Endothelial cell of umbilical vein (primary cell): Measurements from ENCODE around the gene PRKCB. TPM values are rescaled to one million over a fixed set of nuclear protein-coding genes. Genes with fewer than 3 reads are reported as not detected.

Experiments
- BruUV-seq: library from RNA; stranded (reverse); fragments of 400-500 nt; replicated peaks from 2 replicates; lab custom pipeline; 2021; lab: Mats Ljungman, UMichigan
- CTCF ChIA-PET: fragments of 300-600, 350-600 bp; sonication (Branson Sonifier 250); formaldehyde crosslinking; loops from one replicate; lab custom pipeline; 2021; ENCODE audit warnings: antibody characterized with exemption, inconsistent platforms; lab: Charles Lee
- POLR2A ChIA-PET: fragments of 300-600, 350-600 bp; sonication (Branson Sonifier 250); formaldehyde crosslinking; loops from one replicate; lab custom pipeline; 2021; ENCODE audit warnings: antibody characterized with exemption, inconsistent platforms; lab: Charles Lee
- DNase-seq: peaks from one replicate; pipeline ENCODE4 v3.0.0-alpha.2; 2011; ENCODE audit warnings: low read depth, low spot score
- FAIRE-seq: peaks from 2 replicates; lab custom pipeline; 2011; peaks lifted over from hg19 to GRCh38; lab: Jason Lieb, UNC
- H2AFZ ChIP-seq: 2 replicates; pipeline ENCODE4 v1.6.0; 2012; ENCODE audit warnings: low read depth, low read length, control low read depth, inconsistent platforms
- H3K27ac ChIP-seq: 2 replicates; pipeline ENCODE4 v1.5.1; 2011; ENCODE audit warnings: low read depth, mild to moderate bottlenecking, control low read depth, low read length, moderate library complexity; ENCODE audit not compliant: insufficient read depth
- H3K27me3 ChIP-seq, 2 experiments: 2 replicates each; pipeline versions ENCODE4 v1.6.0 to v1.6.1; 2011; ENCODE audit warnings: low read length in 2 of 2, mixed read lengths in 1 of 2; ENCODE audit not compliant: control insufficient read depth in 2 of 2, insufficient read depth in 2 of 2
- H3K36me3 ChIP-seq, 2 experiments: 2 replicates in 1 of 2; 3 replicates in 1 of 2; pipeline ENCODE4 v1.5.1; 2011; ENCODE audit warnings: low read length in 2 of 2, mild to moderate bottlenecking in 1 of 2, moderate library complexity in 1 of 2; ENCODE audit not compliant: control insufficient read depth in 2 of 2, insufficient read depth in 2 of 2; ENCODE audit errors: extremely low read depth in 1 of 2
- H3K4me1 ChIP-seq: 3 replicates; pipeline ENCODE4 v1.5.1; 2011; ENCODE audit warnings: mild to moderate bottlenecking, low read length; ENCODE audit not compliant: control insufficient read depth, insufficient read depth; ENCODE audit errors: extremely low read depth
- H3K4me2 ChIP-seq: 2 replicates; pipeline ENCODE4 v1.6.1; 2011; ENCODE audit warnings: low read length, control low read depth, mixed read lengths; ENCODE audit not compliant: insufficient read depth
- H3K4me3 ChIP-seq, 3 experiments: fragments of 200-600 bp in 1 of 3; sonication (generic), shearing (Covaris generic) in 1 of 3; replicated peaks in 1 of 3; 2 replicates each; pipeline ENCODE4 v1.5.1; 2011 to 2016; ENCODE audit warnings: control low read depth in 3 of 3, low read length in 3 of 3, mild to moderate bottlenecking in 2 of 3, inconsistent platforms in 1 of 3, low read depth in 1 of 3, moderate library complexity in 1 of 3; ENCODE audit not compliant: insufficient read depth in 1 of 3
- H3K79me2 ChIP-seq: 2 replicates; pipeline ENCODE4 v1.6.0; 2012; ENCODE audit warnings: low read length, inconsistent platforms; ENCODE audit not compliant: control insufficient read depth, insufficient read depth
- H3K9ac ChIP-seq: replicated peaks from 2 replicates; pipeline ENCODE3; 2011; ENCODE audit warnings: low read length, control low read depth; ENCODE audit not compliant: insufficient read depth; ENCODE audit errors: extremely low read depth
- H3K9me1 ChIP-seq: replicated peaks from 3 replicates; pipeline ENCODE4 v1.6.0; 2011; ENCODE audit warnings: mild to moderate bottlenecking, low read length; ENCODE audit not compliant: control insufficient read depth, insufficient read depth; ENCODE audit errors: extremely low read depth
- H3K9me3 ChIP-seq: replicated peaks from 2 replicates; pipeline ENCODE4 v1.5.1; 2012; ENCODE audit warnings: low read length, inconsistent platforms; ENCODE audit not compliant: control insufficient read depth, insufficient read depth
- H4K20me1 ChIP-seq: replicated peaks from 2 replicates; pipeline ENCODE3; 2011; ENCODE audit warnings: mild to moderate bottlenecking, low read length; ENCODE audit not compliant: control insufficient read depth, insufficient read depth; ENCODE audit errors: extremely low read depth
- CTCF ChIP-seq, 2 donors: IDR thresholded peaks; 1 replicate in 1 of 2; 2 replicates in 1 of 2; pipeline ENCODE4 v1.5.1; 2011; ENCODE audit warnings: low read length in 2 of 2, mild to moderate bottlenecking in 2 of 2, moderate library complexity in 2 of 2, control low read depth in 1 of 2, inconsistent platforms in 1 of 2, low read depth in 1 of 2; ENCODE audit not compliant: insufficient read depth in 1 of 2; ENCODE audit errors: extremely low read depth in 1 of 2
- EZH2 ChIP-seq: IDR thresholded peaks from 2 replicates; pipeline ENCODE4 v1.6.1; 2012; ENCODE audit warnings: borderline replicate concordance, low read depth, mild to moderate bottlenecking, moderate library complexity, low read length, inconsistent platforms; ENCODE audit not compliant: severe bottlenecking
- FOS ChIP-seq: IDR thresholded peaks from 2 replicates; pipeline ENCODE4 v1.6.1; 2011; ENCODE audit warnings: mild to moderate bottlenecking, low read length, moderate library complexity, borderline replicate concordance; ENCODE audit not compliant: insufficient read depth
- JUN ChIP-seq: IDR thresholded peaks from 2 replicates; pipeline ENCODE4 v1.6.1; 2011; ENCODE audit warnings: borderline replicate concordance, low read depth; ENCODE audit not compliant: insufficient read length, insufficient read depth
- MAX ChIP-seq: IDR thresholded peaks from 2 replicates; pipeline ENCODE4 v1.6.1; 2011; ENCODE audit not compliant: insufficient read depth, insufficient read length
- MYC ChIP-seq: IDR thresholded peaks from one replicate; pipeline ENCODE4 v1.6.1; 2011; ENCODE audit warnings: mild to moderate bottlenecking, low read depth, low read length
- POLR2A ChIP-seq: IDR thresholded peaks from 2 replicates; pipeline ENCODE4 v1.6.1; 2012; ENCODE audit warnings: low read depth, mild to moderate bottlenecking, control low read depth, low read length
- POLR2AphosphoS5 ChIP-seq: IDR thresholded peaks from 2 replicates; pipeline ENCODE4 v1.6.1; 2012; ENCODE audit warnings: low read depth, mild to moderate bottlenecking, control low read depth, low read length, moderate library complexity; ENCODE audit not compliant: insufficient read depth
- dilution Hi-C: fragments of 300-500 bp; cut with MboI; formaldehyde crosslinking; loops from one replicate; pipeline ENCODE4 v1.15.0; 2019; ENCODE audit warnings: low sequenced_read_pairs; ENCODE audit not compliant: extremely low pct_ligation_motif_present
- intact Hi-C: fragments of 100-400 bp; cut with micrococcal nuclease; formaldehyde crosslinking; loops from one replicate; pipeline ENCODE4 v1.10.0; 2022
- polyA plus RNA-seq, 4 experiments: library from polyadenylated mRNA; depleted of rRNA in 3 of 4; stranded (reverse) in 3 of 4; unstranded in 1 of 4; fragments of >200 nt; gene quantifications; 2 replicates each; pipeline versions ENCODE4 v1.2.1 to v1.2.3, GENCODE V29; 2011 to 2012; ENCODE audit warnings: missing spikeins in 1 of 4
- total RNA-seq: library from RNA; stranded (reverse); gene quantifications from 2 replicates; pipeline ENCODE4 v1.2.3, GENCODE V29; 2021

Gene PRKCB
- total and polyA plus RNA-seq, 2 donors (not counting 3 experiments of a cell fraction or from before 2014, with no cell fraction given) = 0.01 TPM; not detected in 1

DNA sequence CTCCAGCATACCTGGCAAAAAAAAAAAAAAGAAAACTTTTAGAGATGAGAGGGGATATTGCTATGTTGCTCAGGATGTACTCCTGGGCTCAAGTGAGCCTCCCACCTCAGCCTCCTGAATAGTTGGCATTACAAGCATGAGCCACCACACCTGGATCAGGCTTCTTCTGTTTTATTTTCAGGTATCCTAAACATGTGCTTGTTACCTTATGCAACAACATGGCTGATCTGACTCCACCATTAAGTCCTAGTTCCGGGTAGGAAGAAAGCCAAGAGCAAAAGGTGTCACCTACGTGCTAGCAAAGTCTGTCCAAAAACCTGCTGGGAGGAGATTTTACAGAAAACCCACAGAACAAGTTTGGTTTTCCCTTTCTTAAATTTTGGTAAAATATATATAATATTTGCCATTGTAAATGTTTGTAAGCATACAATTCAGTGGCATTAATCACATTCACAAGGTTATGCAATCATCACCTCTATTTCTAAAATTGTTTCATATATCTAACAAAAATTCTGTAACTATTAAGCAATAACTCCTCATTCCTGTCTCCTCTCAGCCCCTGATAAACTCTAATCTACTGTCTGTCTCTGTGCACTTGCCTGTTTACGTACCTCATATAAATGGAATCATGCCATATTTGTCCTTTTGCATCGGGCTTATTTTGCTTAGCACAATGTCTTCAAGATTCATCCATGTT lies 411.3 kb downstream of the PRKCB start:
- dilution Hi-C loops (loop anchor here (25.0 kb wide), 1 partner anchor 160 kb away; no protein-coding TSS in a partner anchor), intact Hi-C loops (no loop called here)
- H3K4me1 ChIP-seq = no peaks in the 10 kb centered on the region
- no peak overlapping the region for H3K9ac ChIP-seq
- no peaks in the 10 kb centered on the region for H4K20me1 ChIP-seq
- no peaks in the 10 kb centered on the region for H3K79me2 ChIP-seq
- no TSS peak for BruUV-seq
- TF ChIP-seq MYC (no peak), JUN (no peak), FOS (no peak), POLR2AphosphoS5 (no peak), POLR2A (no peak), MAX (no peak)
- H3K9me3 ChIP-seq = no peaks in the 10 kb centered on the region
- DNase-seq = no peak
- no peak overlapping the region for H3K4me2 ChIP-seq
- ChIA-PET POLR2A (no interaction called here), CTCF (interaction anchor here (1.8 kb wide), 1 partner anchor 176 kb away, joined by 6 read pairs; no protein-coding TSS in a partner anchor)
- H3K36me3 ChIP-seq = no peaks in the 10 kb centered on the region
- no peak overlapping the region for H3K4me3 ChIP-seq
- no peak overlapping the region for H2AFZ ChIP-seq
- no peaks in the 10 kb centered on the region for H3K9me1 ChIP-seq
- FAIRE-seq = no peak
- no peaks in the 10 kb centered on the region for H3K27me3 ChIP-seq
- no peak overlapping the region for H3K27ac ChIP-seq

- Histone ChIP-seq H3K36me3 (no peaks in the 10 kb centered on the region), H3K79me2 (no peaks in the 10 kb centered on the region), H3K9me3 (no peaks in the 10 kb centered on the region), H3K9ac (no peak overlapping the region), H3K4me1 (no peaks in the 10 kb centered on the region), H3K9me1 (no peaks in the 10 kb centered on the region), H3K27ac (no peak overlapping the region), H4K20me1 (no peaks in the 10 kb centered on the region), H3K27me3 (no peaks in the 10 kb centered on the region), H3K4me3 (no peak overlapping the region), H3K4me2 (no peak overlapping the region), H2AFZ (no peak overlapping the region)
- ChIA-PET POLR2A (no interaction called here), CTCF (interaction anchor here (0.6 to 7.9 kb wide), 60 partner anchors 9 to 980 kb away, joined by 3 to 512 read pairs (median 4); no protein-coding TSS in a partner anchor)
- no TSS peak for BruUV-seq
- intact Hi-C loops (loop anchor here (1.0 kb wide), 3 partner anchors 182 to 251 kb away; no protein-coding TSS in a partner anchor), dilution Hi-C loops (no loop called here)
- FAIRE-seq = peak; percentile 83
- DNase-seq = peak; percentile 43
- peak; percentile 52 to 75 for TF ChIP-seq CTCF (IDR thresholded peaks at IDR 0.05; ENCODE audit: extremely low read depth in 1 of 2, insufficient read depth in 1 of 2, low read depth in 1 of 2, low read length in 2 of 2)
- no peak for TF ChIP-seq MAX
- TF ChIP-seq EZH2 = no peak
- TF ChIP-seq FOS = no peak
These were observed 417.4 kb downstream of the PRKCB start for GRCh38 chr16:24253192-24253591.
